Middle frontal gyrus (tissue), 1 donor: Measurements from ENCODE around the gene FSTL4.

ENCODE experiments used
- DNase-seq: peaks from one replicate; pipeline ENCODE4 v3.0.0-alpha.2; 2015; ENCODE audit warnings: low spot score; ENCODE audit errors: extremely low spot score

FSTL4 gene

GRCh38 chr5:133327946-133328401 lies 284.4 kb downstream of the FSTL4 start:
- DNase-seq, result no peak

- DNase-seq, result no peak
Measured at GRCh38 chr5:133326361-133326760, 286.0 kb downstream of the FSTL4 start.

GRCh38 chr5:133325864-133326263 lies 286.5 kb downstream of the FSTL4 start:
- peak; percentile 38 for DNase-seq

- no peak for DNase-seq
Measured at GRCh38 chr5:133324926-133325325, 287.4 kb downstream of the FSTL4 start.

GRCh38 chr5:133323494-133324457 lies 288.6 kb downstream of the FSTL4 start:
- no peak for DNase-seq

GRCh38 chr5:133322743-133323142 lies 289.6 kb downstream of the FSTL4 start:
- no peak for DNase-seq

- DNase-seq, result no peak
Measured at GRCh38 chr5:133321833-133322420, 290.4 kb downstream of the FSTL4 start.

- DNase-seq, result no peak
Measured at GRCh38 chr5:133321286-133321832, 291.0 kb downstream of the FSTL4 start.

GRCh38 chr5:133319905-133320520 lies 292.3 kb downstream of the FSTL4 start:
- no peak for DNase-seq

- DNase-seq, result no peak
Measured at GRCh38 chr5:133319244-133319643, 293.1 kb downstream of the FSTL4 start.

GRCh38 chr5:133317558-133317957 lies 294.8 kb downstream of the FSTL4 start:
- DNase-seq, result no peak

- DNase-seq, result no peak
Measured at GRCh38 chr5:133316346-133317343, 295.7 kb downstream of the FSTL4 start.

GRCh38 chr5:133314086-133314485 lies 298.3 kb downstream of the FSTL4 start:
- DNase-seq, result no peak

GRCh38 chr5:133311176-133311575 lies 301.2 kb downstream of the FSTL4 start:
- DNase-seq, result no peak

GRCh38 chr5:133309984-133310621 lies 302.2 kb downstream of the FSTL4 start:
- DNase-seq, result no peak

GRCh38 chr5:133309166-133309795 lies 303.1 kb downstream of the FSTL4 start:
- DNase-seq, result no peak

GRCh38 chr5:133307275-133307674 lies 305.1 kb downstream of the FSTL4 start:
- no peak for DNase-seq

GRCh38 chr5:133304707-133305216 lies 307.6 kb downstream of the FSTL4 start:
- DNase-seq, result no peak

- no peak for DNase-seq
Measured at GRCh38 chr5:133304178-133304577, 308.2 kb downstream of the FSTL4 start.
